Inflammatory macrophage treated with lipopolysaccharide for 1 hour (primary cell): ENCODE data around the gene ARHGAP8.
"Not testable (repeated sequence)": the region's sequence is repeated elsewhere in the genome, so short reads cannot be mapped to it uniquely, and the experiment has no call there.

Experiments used
- DNase-seq, 2 donors: peaks; one replicate each; pipeline ENCODE4 v3.0.0-alpha.2; 2020 to 2022

ARHGAP8 gene

GRCh38 chr22:44740307-44740706 is 12.1 kb upstream of the ARHGAP8 start:
- DNase-seq = no peak

- no peak for DNase-seq
These were observed 10.4 kb upstream of the ARHGAP8 start for GRCh38 chr22:44741929-44742328.

- no peak for DNase-seq
These were observed 9.1 kb upstream of the ARHGAP8 start for GRCh38 chr22:44743247-44743646.

GRCh38 chr22:44743804-44744211 is 8.6 kb upstream of the ARHGAP8 start:
- no peak for DNase-seq

GRCh38 chr22:44745853-44746789 is 6.3 kb upstream of the ARHGAP8 start:
- no peak for DNase-seq

GRCh38 chr22:44747784-44748127 is 4.6 kb upstream of the ARHGAP8 start:
- DNase-seq = not testable (repeated sequence)

GRCh38 chr22:44748524-44748923 is 3.9 kb upstream of the ARHGAP8 start:
- no peak for DNase-seq

- DNase-seq = no peak
These were observed 1.9 kb upstream of the ARHGAP8 start for GRCh38 chr22:44750481-44750880.

GRCh38 chr22:44753189-44754042 is 1.0 kb downstream of the ARHGAP8 start:
- DNase-seq = no peak

GRCh38 chr22:44754998-44755397 is 2.6 kb downstream of the ARHGAP8 start:
- DNase-seq = no peak

- no peak for DNase-seq
These were observed 3.0 kb downstream of the ARHGAP8 start for GRCh38 chr22:44755417-44755816.

GRCh38 chr22:44755956-44756361 is 3.6 kb downstream of the ARHGAP8 start:
- DNase-seq = no peak

GRCh38 chr22:44758344-44758973 is 6.1 kb downstream of the ARHGAP8 start:
- DNase-seq = no peak

- no peak for DNase-seq
These were observed 6.6 kb downstream of the ARHGAP8 start for GRCh38 chr22:44759001-44759400.

GRCh38 chr22:44759430-44760310 is 7.3 kb downstream of the ARHGAP8 start:
- no peak for DNase-seq

- DNase-seq = no peak
These were observed 8.1 kb downstream of the ARHGAP8 start for GRCh38 chr22:44760476-44760875.

GRCh38 chr22:44761025-44761424 is 8.7 kb downstream of the ARHGAP8 start:
- no peak for DNase-seq

- no peak for DNase-seq
These were observed 12.0 kb downstream of the ARHGAP8 start for GRCh38 chr22:44764373-44764772.

GRCh38 chr22:44764974-44765373 is 12.6 kb downstream of the ARHGAP8 start:
- DNase-seq = no peak

- no peak for DNase-seq
These were observed 13.4 kb downstream of the ARHGAP8 start for GRCh38 chr22:44765571-44766285.

GRCh38 chr22:44773082-44773481 is 20.7 kb downstream of the ARHGAP8 start:
- no peak for DNase-seq

- no peak for DNase-seq
These were observed 23.5 kb downstream of the ARHGAP8 start for GRCh38 chr22:44775862-44776261.
